Stimulated activated naive CD4-positive, alpha-beta T cell treated with Interleukin-2 at 50 U/mL for 16 hours (primary cell): ENCODE measurements around the gene AKAP12.
"Not testable (repeated sequence)": the region's sequence is repeated elsewhere in the genome, so short reads cannot be mapped to it uniquely, and the experiment has no call there.

Experiments
- DNase-seq: peaks from one replicate; lab custom pipeline; 2025; lab: John Stamatoyannopoulos, UW

The AKAP12 gene

DNA sequence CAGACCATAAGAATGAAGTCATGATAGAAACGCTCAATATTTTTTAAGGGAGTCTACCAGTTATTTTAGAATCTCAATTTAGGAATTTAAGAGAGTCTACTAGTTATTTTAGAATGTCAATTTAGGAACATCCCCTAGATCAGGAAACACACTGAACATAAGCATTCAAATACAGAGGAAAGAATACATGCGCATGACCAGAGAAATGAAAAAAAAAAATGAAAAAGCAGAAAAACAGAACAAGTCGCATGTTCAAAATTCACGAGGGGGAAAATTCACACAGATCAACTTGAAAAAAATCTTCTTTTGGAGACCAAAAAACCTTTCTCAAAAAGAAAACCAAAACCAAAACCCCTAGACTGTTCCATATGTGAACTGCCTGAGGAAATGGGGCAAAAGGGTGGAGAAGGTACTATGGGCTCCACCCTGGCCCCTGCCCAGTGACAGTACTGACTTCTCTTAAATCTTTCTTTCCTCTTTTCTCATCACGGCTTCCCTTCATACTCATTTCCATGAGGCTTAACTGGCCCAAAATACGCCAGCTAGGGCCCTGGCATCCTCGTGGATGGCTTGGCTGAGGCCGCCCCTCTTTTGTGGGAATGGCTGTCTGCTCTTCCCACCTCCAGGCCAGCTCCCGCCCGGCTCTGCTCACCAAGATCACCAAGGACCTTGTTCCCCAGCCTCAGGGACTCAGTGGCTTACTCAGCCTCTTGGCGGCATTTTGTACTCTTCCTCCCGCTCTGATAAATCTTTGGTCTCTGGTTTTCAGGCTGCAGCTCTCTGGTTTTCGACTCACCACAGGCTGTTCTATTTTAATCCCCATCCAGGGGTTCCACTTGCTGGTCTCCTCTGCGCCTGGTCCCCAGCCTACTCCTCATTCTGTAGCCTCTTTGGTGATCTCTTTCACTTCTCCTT, 140.4 kb downstream of the AKAP12 start:
- DNase-seq = no peak

GRCh38 chr6:151380848-151381205, 141.1 kb downstream of the AKAP12 start:
- DNase-seq = no peak

DNA sequence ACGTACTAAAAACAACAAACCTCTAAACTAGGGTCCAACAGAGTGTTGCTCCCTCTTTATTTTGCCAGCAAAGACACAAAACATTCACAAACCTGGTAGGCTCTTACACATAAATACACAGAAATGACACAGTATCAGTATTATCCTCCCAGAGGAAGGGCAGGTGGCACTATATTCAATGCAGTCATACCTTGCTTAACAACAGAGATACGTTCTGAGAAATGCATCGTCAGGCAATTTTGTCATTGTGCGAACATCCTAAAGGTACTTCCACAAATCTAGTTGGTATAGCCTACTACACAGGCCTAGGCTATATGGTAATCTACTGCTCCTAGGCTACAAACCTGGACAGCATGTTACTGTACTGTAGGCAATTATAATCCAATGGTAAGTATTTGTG, 142.0 kb downstream of the AKAP12 start:
- no peak for DNase-seq

GRCh38 chr6:151382631-151383030, 142.9 kb downstream of the AKAP12 start:
- DNase-seq = not testable (repeated sequence)

GRCh38 chr6:151384151-151384550, 144.4 kb downstream of the AKAP12 start:
- no peak for DNase-seq

DNA sequence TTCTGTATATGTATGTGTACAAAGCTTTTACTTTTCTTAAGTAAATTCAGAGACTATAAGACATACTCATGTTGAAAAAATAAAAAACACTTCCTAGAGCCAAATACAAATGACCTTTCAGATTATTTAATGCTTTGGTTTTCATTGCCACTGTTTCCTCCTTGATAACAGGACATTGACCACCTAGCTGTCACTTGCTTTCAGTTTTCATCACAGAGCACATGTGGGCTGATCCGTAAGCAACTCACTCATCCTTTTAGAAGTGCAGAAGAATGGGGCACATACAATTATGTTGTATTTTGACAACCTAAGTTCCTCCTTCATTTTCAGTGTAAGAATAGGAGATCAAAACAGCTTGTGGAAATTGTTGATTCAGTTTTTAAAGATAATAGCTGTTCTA, 145.4 kb downstream of the AKAP12 start:
- DNase-seq = no peak

GRCh38 chr6:151387175-151387970, 147.6 kb downstream of the AKAP12 start:
- no peak for DNase-seq

DNA sequence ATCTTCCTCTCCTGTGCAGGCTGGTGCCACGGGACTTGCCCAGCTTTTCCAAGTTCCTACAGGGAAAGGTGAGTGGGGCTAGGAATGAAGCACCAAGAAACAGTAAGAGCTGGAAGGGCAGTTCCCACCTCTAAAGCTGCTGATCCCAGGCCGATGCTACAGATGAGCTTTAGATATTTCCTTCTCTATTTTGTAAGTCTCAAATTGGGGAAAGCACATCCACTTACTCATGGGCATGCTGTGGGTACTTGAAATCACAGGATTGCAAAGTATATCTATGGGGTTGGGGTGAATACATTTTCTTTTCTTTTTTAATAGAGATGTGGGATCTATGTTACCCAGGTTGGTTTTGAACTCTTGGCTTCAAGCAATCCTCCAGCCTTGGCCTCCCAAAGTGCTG, 148.5 kb downstream of the AKAP12 start:
- no peak for DNase-seq

GRCh38 chr6:151388997-151389617, 149.3 kb downstream of the AKAP12 start:
- peak; percentile 34 for DNase-seq

DNA sequence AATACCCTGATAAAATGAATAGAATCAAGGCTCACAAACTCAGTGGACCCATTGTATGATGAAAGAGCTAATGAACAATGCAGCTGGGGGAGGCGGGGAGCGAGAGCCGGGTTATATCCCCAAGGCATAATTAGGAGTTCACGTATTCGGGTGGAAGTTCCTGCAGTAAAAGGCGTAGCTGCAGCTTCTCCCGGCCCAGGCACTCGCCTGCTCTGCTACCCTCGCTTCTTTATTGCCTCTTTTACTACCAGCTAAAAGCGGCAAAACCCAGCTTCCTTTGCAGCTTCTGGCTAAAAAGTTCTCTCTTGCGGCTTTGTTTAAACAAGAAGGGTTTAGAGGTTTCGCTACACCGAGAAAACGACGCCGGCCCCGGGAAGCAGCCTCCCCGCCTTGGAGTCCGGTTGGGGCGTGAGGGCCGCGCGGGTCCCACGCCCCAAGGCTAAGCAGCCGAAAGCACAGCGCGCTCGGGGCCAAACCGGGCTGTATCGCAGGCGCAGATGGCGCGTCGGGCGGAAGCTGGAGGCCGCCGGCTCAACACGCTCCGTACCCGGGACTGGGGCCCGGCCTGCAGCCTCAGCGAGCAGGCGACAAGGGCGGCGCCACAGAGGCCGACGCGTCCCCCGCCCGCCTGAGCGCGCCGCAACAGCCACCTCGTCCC, 150.0 kb downstream of the AKAP12 start:
- no peak for DNase-seq

DNA sequence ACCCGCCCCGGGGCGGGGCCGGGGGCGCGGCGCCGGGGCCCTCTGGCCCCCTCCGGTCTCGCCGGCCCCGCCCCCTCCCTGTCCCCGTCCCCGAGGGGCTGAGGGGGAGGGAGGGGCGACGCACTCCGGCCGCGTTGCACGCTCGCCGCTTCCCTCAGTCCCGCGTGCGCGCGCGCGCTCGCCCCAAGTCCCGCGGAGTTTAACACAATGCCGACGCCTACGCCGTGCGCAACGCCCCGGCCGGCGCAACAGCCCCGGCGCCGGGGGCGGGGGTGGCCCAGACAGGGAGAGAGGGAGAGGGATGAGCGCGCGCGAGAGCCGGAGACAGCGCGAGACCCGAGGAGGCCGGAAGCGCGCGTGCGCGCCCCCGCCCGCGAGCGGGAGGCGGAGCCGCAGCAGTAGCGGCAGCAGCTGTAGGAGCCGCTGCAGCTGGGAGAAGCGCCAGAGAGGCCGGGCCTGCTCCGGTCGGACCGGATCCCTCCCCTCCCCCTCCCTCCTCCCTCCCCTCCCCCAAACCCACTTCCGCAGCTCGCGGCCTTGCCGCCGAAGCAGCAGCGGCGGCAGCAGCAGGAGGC, 150.6 kb downstream of the AKAP12 start:
- peak; percentile 95 for DNase-seq

- DNase-seq = peak; percentile 81
Observed at GRCh38 chr6:151390851-151391470, 151.2 kb downstream of the AKAP12 start.

GRCh38 chr6:151391471-151392413, 152.0 kb downstream of the AKAP12 start, which contains the start of gene ZBTB2:
ZBTB2 (minus strand) TSS chr6:151391559; CDS start chr6:151373637, 17,922 bp downstream.
- DNase-seq = peak; percentile 65

- DNase-seq = no peak
Observed at GRCh38 chr6:151392427-151392826, 152.7 kb downstream of the AKAP12 start.

DNA sequence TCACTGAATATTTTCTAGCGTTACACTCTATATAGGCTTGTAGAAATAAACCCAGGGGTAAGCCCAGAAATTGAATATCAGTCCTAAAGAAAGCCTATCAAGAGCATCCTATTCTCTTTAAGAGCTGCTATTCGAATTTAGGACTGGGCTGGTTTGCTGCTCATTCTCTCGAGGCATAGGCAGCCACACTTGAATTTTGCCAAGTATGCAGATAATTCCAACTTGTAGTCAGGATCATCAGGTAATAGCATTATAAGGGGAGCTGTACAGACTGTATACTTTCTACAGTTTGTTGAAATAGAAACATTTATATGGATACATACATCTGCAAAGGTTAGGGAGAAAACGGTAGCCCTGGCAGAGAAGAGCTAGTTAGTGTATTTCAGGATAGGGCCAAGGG, 153.6 kb downstream of the AKAP12 start:
- DNase-seq = no peak

GRCh38 chr6:151399679-151400078, 159.9 kb downstream of the AKAP12 start:
- no peak for DNase-seq

- no peak for DNase-seq
Observed at GRCh38 chr6:151400473-151400872, 160.7 kb downstream of the AKAP12 start.

- DNase-seq = no peak
Observed at GRCh38 chr6:151402228-151402627, 162.5 kb downstream of the AKAP12 start.

- DNase-seq = no peak
Observed at GRCh38 chr6:151403919-151404308, 164.1 kb downstream of the AKAP12 start.
